Pericardium fibroblast (primary cell): ENCODE results near the gene ATP5F1C. TPM values are rescaled to one million over a fixed set of nuclear protein-coding genes. Genes with fewer than 3 reads are reported as not detected.

ENCODE experiments used
- total RNA-seq: library from RNA; depleted of rRNA; stranded (reverse); fragments of >200 nt; gene quantifications from 2 replicates; pipeline ENCODE4 v1.2.3, GENCODE V29; 2015

Gene ATP5F1C
- total RNA-seq, result 212 and 218 TPM in 2 replicates

GRCh38 chr10:7787857-7788638 is at the start of gene ATP5F1C, which contains the start of gene KIN:
TSS of gene ATP5F1C (plus strand) at chr10:7788177. CDS start at chr10:7788208, 31 bp downstream.
TSS of gene KIN (minus strand) at chr10:7787993. CDS start at chr10:7787933, 60 bp downstream.

GRCh38 chr10:7818295-7819120 is 30.5 kb downstream of the ATP5F1C start, which contains the start of gene TAF3:
TSS of gene TAF3 (plus strand) at chr10:7818505. CDS start at chr10:7818710, 205 bp downstream.

Other genes with a start within 250 kb of the ATP5F1C start
- 0.47 and 3.5 TPM in 2 replicates for gene ITIH5, start 121.2 kb upstream of the ATP5F1C start, total RNA-seq
- not detected in 2 replicates for gene ITIH2, start 84.9 kb upstream of the ATP5F1C start, total RNA-seq
- gene KIN, start 184 bp upstream of the ATP5F1C start, total RNA-seq, result 3.2 and 6.9 TPM in 2 replicates
- gene TAF3, start 30.3 kb downstream of the ATP5F1C start, total RNA-seq, result 1.9 and 2.2 TPM in 2 replicates